Bronchial epithelial cell (primary cell): ENCODE data around the gene ZNG1F. TPM values are rescaled to one million over a fixed set of nuclear protein-coding genes. Genes with fewer than 3 reads are reported as not detected.
"Not testable (repeated sequence)": the region's sequence is repeated elsewhere in the genome, so short reads cannot be mapped to it uniquely, and the experiment has no call there.

Experiments
- DNase-seq: peaks from one replicate; pipeline ENCODE4 v3.0.0-alpha.2; 2010; ENCODE audit warnings: low read depth
- FAIRE-seq: peaks from 2 replicates; lab custom pipeline; 2011; peaks lifted over from hg19 to GRCh38; lab: Jason Lieb, UNC
- H3K27me3 ChIP-seq: 2 replicates; pipeline ENCODE4 v1.5.1; 2011; ENCODE audit warnings: low read length; ENCODE audit not compliant: control insufficient read depth, insufficient read depth
- H3K36me3 ChIP-seq: 2 replicates; pipeline ENCODE4 v1.5.1; 2011; ENCODE audit warnings: low read length; ENCODE audit not compliant: control insufficient read depth, insufficient read depth
- H3K4me3 ChIP-seq: 2 replicates; pipeline ENCODE4 v1.5.1; 2011; ENCODE audit warnings: mild to moderate bottlenecking, low read depth, low read length, control low read depth
- total RNA-seq: library from RNA; depleted of rRNA; stranded (reverse); fragments of >200 nt; gene quantifications from 2 replicates; pipeline ENCODE4 v1.2.1, GENCODE V29; 2014

The ZNG1F gene
- total RNA-seq, 1 donor from 2014 or later = 9.0 TPM

- not testable (repeated sequence) for FAIRE-seq
Measured at GRCh38 chr9:41141878-41142277, 47.2 kb downstream of the ZNG1F start.

DNA sequence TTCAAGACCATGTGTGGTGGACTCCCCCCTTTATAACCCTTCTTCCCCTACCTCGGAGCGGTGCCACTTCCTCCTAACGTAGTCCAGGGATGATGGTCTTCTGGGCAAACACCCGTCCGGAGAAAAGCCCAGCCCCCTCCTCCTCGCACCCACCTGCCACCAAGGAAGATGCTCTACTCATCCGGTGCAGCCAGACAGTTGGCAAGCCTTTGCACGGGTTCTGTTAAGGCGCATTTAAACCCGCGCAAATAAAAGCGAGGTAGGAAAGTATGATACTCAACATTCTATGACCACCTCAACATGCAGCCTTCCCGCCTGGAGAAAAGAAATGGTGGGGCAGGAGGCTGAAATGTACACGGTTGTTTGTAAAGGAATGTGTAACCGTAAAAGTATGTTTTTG, 60.5 kb downstream of the ZNG1F start, which contains the start of gene FOXD4L6:
Gene FOXD4L6, minus strand, starts transcription at position 101 of the 400 bp plus-strand sequence. CDS start 298 bp downstream, outside the sequence.
- not testable (repeated sequence) for H3K4me3 ChIP-seq, FAIRE-seq, DNase-seq

More at GRCh38 chr9:41141878-41142277, 47.2 kb downstream of the ZNG1F start:
- H3K36me3 ChIP-seq, H3K4me3 ChIP-seq, DNase-seq, H3K27me3 ChIP-seq: not testable (repeated sequence)

GRCh38 chr9:41126746-41127446, 62.2 kb downstream of the ZNG1F start:
- not testable (repeated sequence) for H3K4me3 ChIP-seq

More for the DNA sequence above, 60.5 kb downstream of the ZNG1F start, which contains the start of gene FOXD4L6:
- not testable (repeated sequence) for H3K27me3 ChIP-seq, H3K36me3 ChIP-seq

DNA sequence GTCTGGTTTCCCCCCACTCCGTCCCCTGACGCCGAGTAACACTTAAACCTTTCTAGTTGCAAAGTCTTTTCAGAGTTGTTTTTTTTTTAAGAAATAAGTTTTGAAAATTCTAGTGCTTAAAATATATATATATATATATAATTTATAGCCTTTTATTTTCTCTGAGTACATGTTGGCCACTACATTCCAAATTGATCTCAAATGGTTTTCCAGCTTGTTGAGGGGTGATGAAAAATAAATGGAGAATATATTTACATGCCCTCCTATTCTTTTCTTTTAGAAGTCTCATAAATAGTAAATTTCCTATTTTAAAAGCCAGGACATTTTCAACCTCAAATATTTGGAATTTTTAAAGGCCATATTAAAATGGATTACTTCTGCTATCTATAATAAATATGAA, 63.2 kb downstream of the ZNG1F start:
- not testable (repeated sequence) for FAIRE-seq

More at GRCh38 chr9:41126746-41127446, 62.2 kb downstream of the ZNG1F start:
- not testable (repeated sequence) for FAIRE-seq, H3K27me3 ChIP-seq, H3K36me3 ChIP-seq, DNase-seq

DNA sequence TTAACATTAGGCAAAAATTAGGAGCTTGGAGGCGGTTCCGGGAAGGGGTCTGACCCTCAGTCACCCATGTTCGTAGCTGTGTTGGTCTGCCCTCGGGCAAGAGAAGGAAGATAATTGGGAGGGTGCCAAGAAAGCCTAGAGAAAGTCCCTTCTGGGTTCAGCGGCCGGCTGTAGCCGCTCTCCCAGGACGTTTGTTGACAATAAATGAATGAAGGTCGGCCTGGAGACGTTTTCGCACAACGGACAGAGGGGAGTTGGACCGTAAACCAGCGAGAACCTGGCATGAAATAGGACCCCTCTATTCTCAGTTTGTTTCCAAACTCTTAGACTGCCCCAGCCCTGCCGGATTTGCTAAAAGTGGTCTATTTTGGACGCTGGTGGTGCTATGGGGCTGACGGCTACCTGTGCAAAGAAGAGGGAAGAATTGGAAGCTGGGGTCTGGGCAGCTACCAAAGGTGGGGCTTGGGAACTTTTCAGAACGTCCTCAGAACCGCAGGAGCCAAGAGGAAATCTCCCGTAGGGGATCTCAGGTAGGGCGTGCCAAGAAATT, 63.9 kb downstream of the ZNG1F start:
- H3K27me3 ChIP-seq, DNase-seq, H3K36me3 ChIP-seq, H3K4me3 ChIP-seq, FAIRE-seq: not testable (repeated sequence)

More for the DNA sequence above, 63.2 kb downstream of the ZNG1F start:
- H3K27me3 ChIP-seq, H3K4me3 ChIP-seq, DNase-seq, H3K36me3 ChIP-seq: not testable (repeated sequence)

DNA sequence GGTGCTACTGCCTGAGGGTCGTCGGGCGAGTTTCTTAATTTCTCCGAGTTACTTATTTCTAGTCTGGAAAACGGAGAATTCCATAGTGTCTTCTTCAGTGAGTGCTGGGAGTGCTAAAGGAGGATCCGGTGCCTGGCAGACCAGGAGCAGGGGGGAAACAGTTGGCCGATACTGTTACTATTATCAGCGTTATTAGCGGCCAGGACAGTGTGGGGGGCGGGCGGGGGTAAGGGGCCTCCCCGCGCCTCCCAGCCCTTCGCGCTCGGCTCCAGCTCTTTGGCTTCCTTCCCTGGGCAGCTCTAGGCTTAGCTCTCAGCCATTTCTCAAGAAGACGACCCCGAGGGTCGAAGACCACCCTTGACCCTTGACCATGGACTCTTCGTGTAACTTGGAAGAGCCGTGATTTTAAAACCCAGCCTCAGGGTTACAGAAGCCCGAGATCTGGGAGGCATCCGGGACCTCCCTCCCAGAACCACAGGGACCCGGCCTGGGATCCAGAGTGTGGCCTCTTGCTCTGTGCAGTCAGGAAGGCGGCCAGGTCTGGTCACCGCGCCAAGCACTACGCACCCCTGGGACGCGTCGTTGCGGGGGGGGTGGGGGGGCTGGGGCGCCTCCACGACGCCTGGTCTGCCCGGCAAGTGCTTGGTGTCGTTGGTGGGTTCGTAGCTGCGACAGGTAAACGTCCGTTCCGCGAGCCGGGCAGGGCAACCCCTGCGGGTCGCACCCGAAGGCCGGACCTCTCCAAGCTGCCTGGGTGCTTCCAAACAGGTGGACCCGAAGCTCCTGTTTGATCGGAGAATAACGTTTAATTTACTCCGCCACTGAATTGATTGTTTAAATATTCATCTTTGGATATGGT, 64.6 kb downstream of the ZNG1F start:
- H3K27me3 ChIP-seq, DNase-seq, H3K4me3 ChIP-seq, FAIRE-seq, H3K36me3 ChIP-seq: not testable (repeated sequence)

DNA sequence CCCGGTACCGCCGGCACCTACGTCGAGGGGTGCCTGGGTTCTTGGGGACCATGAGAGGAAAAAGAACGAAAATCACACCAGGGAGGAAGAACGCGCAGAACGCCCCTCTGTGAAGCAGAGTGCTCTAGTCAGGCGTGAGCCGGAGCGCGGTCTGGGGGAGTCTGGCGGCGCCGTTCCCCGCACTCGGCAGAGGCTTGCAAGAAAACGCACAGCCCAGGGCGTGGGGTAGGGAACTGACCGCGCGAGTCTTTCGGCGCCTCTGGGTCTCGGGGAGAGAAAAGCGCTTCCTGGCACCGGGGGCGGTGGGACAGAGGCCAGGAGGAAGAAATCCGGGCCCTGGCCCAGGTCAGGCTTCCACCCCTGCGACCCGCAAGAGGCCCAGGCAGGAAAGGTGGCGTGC, 65.3 kb downstream of the ZNG1F start:
- H3K36me3 ChIP-seq, FAIRE-seq, DNase-seq, H3K4me3 ChIP-seq, H3K27me3 ChIP-seq: not testable (repeated sequence)

DNA sequence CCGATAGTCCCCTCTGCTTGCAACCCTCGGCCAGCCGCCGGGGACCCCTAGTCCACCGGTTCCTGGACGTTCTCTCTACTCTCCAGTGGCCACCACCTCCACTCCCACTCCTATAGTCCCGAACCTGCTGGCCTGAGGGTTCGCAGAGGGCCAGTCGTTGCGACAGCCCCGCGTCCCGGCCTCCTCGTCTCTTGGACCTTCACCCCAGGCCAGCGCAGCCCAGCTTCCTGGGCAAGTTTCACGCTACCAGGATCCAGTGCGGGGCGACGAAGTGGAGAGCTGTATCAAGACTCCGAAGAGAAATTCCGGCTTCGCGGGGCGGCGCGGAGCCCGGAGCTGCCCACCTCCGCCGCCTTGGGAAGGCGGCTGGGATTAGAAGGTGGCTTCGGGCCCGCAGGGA, 65.7 kb downstream of the ZNG1F start:
- not testable (repeated sequence) for H3K27me3 ChIP-seq, FAIRE-seq, DNase-seq, H3K36me3 ChIP-seq, H3K4me3 ChIP-seq

DNA sequence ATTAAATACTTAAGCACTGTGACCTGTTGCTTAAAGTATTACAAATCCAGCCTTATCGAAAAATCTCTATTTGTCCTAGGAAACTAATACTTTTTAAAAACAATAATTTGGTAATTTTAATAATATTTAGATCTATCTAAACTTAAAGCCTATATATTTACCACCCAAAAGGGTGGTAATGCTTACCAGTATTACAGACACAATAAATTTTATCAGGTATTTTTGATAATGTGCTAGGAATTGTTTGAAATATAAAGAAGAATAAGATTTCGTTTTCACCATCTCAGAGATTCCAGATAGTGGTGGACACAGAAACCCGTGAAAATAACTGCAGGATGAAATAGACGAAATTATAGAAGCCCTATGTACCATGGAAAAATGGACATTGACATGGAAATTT, 68.4 kb downstream of the ZNG1F start:
- DNase-seq, FAIRE-seq, H3K4me3 ChIP-seq, H3K36me3 ChIP-seq, H3K27me3 ChIP-seq: not testable (repeated sequence)

DNA sequence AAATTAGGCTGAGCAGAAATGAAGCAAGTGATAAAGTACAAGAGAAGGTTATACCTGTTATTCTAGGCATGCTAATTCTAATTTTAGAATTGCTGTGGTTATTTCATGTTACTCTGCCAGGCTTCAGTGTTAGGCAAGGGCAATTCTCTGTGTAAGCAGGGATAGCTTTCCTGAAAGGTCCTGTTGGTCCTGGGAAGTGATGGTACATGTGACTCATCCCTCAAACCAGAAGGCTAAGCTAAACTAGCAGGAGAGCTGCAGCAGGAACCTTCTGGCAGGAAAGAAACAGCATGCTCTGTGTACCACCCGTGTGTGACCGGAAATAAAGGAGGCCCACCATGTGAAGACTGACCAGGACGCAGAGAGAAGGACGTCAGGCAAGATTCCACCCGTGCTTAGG, 69.4 kb downstream of the ZNG1F start:
- FAIRE-seq, DNase-seq, H3K27me3 ChIP-seq, H3K4me3 ChIP-seq, H3K36me3 ChIP-seq: not testable (repeated sequence)

GRCh38 chr9:41119311-41119710, 69.8 kb downstream of the ZNG1F start:
- FAIRE-seq, DNase-seq, H3K36me3 ChIP-seq, H3K27me3 ChIP-seq, H3K4me3 ChIP-seq: not testable (repeated sequence)

DNA sequence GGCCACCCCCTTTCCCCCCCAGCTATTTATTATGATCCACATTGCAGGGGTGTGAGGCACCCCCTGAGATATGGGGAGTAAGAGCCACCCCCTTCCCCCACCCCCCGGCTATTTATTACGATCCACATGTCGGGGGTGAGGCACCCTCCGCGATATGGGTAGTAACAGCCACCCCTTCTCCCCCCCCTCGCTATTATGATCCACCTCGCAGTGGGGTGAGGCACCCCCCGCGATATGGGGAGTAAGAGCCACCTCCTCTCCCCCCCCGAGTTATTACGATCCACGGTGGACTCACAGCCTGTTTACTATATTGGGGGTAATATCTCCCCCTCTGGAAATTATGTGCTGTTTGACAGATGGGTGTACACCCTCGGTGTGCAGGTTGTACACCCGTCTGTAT, 75.8 kb downstream of the ZNG1F start:
- not testable (repeated sequence) for FAIRE-seq, H3K36me3 ChIP-seq, H3K4me3 ChIP-seq, DNase-seq, H3K27me3 ChIP-seq

- H3K27me3 ChIP-seq, H3K4me3 ChIP-seq, H3K36me3 ChIP-seq, DNase-seq, FAIRE-seq: not testable (repeated sequence)
Measured at GRCh38 chr9:41111414-41111813, 77.7 kb downstream of the ZNG1F start.

DNA sequence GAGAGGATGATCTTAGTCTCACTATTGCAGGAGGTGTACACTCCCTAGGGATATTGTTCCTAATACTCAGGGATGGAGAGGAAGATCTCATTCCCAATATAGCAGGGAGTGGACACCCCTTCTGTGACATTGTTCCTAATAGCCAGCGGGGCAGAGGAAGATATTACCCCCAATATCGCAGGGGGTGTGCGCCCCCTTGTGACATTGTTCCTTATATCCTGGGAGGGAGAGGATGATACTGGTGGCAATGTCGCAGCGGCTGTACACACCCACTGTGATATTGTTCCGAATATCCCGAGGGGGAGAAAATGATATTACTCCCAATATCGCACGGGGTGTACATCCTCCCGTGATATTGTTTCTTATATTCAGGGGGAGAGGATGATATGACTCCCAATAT, 78.2 kb downstream of the ZNG1F start:
- H3K27me3 ChIP-seq, H3K36me3 ChIP-seq, DNase-seq, H3K4me3 ChIP-seq, FAIRE-seq: not testable (repeated sequence)
